Amygdala (tissue), 56 donors: ENCODE data around the gene ZFAND6.
"Not testable (repeated sequence)": the region's sequence is repeated elsewhere in the genome, so short reads cannot be mapped to it uniquely, and the experiment has no call there.

Experiments
- DNase-seq, 56 donors: peaks; one replicate each; lab custom pipeline; 2025; lab: John Stamatoyannopoulos, UW

Gene ZFAND6

GRCh38 chr15:80045219-80045618 is 14.3 kb upstream of the ZFAND6 start:
- DNase-seq: not testable (repeated sequence)

GRCh38 chr15:80049046-80049445 is 10.4 kb upstream of the ZFAND6 start:
- DNase-seq: no peak

- no peak for DNase-seq
Observed at GRCh38 chr15:80052597-80053304, 6.7 kb upstream of the ZFAND6 start.

GRCh38 chr15:80055933-80056332 is 3.5 kb upstream of the ZFAND6 start:
- no peak for DNase-seq

GRCh38 chr15:80058044-80058443 is 1.4 kb upstream of the ZFAND6 start:
- no peak for DNase-seq

GRCh38 chr15:80059786-80060355 is 395 bp downstream of the ZFAND6 start:
- DNase-seq: peak in 21 of 56 donors; percentile 16 to 90 (median 66)

GRCh38 chr15:80060356-80061006 is 1.0 kb downstream of the ZFAND6 start:
- peak in 11 of 56 donors; percentile 1 to 29 (median 9) for DNase-seq

GRCh38 chr15:80061582-80061981 is 2.1 kb downstream of the ZFAND6 start:
- no peak for DNase-seq

- no peak for DNase-seq
Observed at GRCh38 chr15:80066912-80067311, 7.4 kb downstream of the ZFAND6 start.

GRCh38 chr15:80068578-80068977 is 9.1 kb downstream of the ZFAND6 start:
- DNase-seq: no peak

GRCh38 chr15:80070840-80071239 is 11.4 kb downstream of the ZFAND6 start:
- no peak for DNase-seq

- DNase-seq: no peak
Observed at GRCh38 chr15:80071652-80072051, 12.2 kb downstream of the ZFAND6 start.

- DNase-seq: peak in 2 of 56 donors; percentile 27 to 35
Observed at GRCh38 chr15:80072285-80072994, 13.0 kb downstream of the ZFAND6 start.

GRCh38 chr15:80073197-80073596 is 13.7 kb downstream of the ZFAND6 start:
- no peak for DNase-seq

GRCh38 chr15:80076321-80077318 is 17.1 kb downstream of the ZFAND6 start:
- no peak for DNase-seq

- DNase-seq: no peak
Observed at GRCh38 chr15:80081390-80081789, 21.9 kb downstream of the ZFAND6 start.

- no peak for DNase-seq
Observed at GRCh38 chr15:80087104-80087503, 27.6 kb downstream of the ZFAND6 start.

- DNase-seq: no peak
Observed at GRCh38 chr15:80090041-80090440, 30.6 kb downstream of the ZFAND6 start.

GRCh38 chr15:80090879-80091503 is 31.5 kb downstream of the ZFAND6 start:
- DNase-seq: no peak
